Calu3 (cell line): ENCODE results near the gene PLEKHO2. TPM values are rescaled to one million over a fixed set of nuclear protein-coding genes. Genes with fewer than 3 reads are reported as not detected.

Experiments used
- BruUV-seq: library from RNA; stranded (reverse); fragments of 400-500 nt; replicated peaks from 2 replicates; lab custom pipeline; 2021; lab: Mats Ljungman, UMichigan
- CTCF ChIA-PET: fragments of 300-600 bp; sonication (Branson Sonifier 250); formaldehyde crosslinking; loops from one replicate; lab custom pipeline; 2022; ENCODE audit warnings: antibody characterized with exemption; lab: Charles Lee
- DNase-seq: peaks from one replicate; pipeline ENCODE4 v3.0.0; 2022
- H3K27ac Mint-ChIP-seq: one replicate; pipeline ENCODE4 v1.8.0; 2022; ENCODE audit warnings: mixed read lengths; ENCODE audit not compliant: unreplicated experiment
- H3K27me3 Mint-ChIP-seq: one replicate; pipeline ENCODE4 v1.8.0; 2022; ENCODE audit warnings: mixed read lengths; ENCODE audit not compliant: unreplicated experiment
- H3K36me3 Mint-ChIP-seq: one replicate; pipeline ENCODE4 v1.8.0; 2022; ENCODE audit warnings: mild to moderate bottlenecking, moderate library complexity, mixed read lengths; ENCODE audit not compliant: insufficient read depth, unreplicated experiment
- H3K4me1 Mint-ChIP-seq: one replicate; pipeline ENCODE4 v1.8.0; 2022; ENCODE audit warnings: mild to moderate bottlenecking, low read depth, mixed read lengths; ENCODE audit not compliant: unreplicated experiment
- H3K4me3 Mint-ChIP-seq: one replicate; pipeline ENCODE4 v1.8.0; 2022; ENCODE audit warnings: mild to moderate bottlenecking, low read depth, moderate library complexity, mixed read lengths; ENCODE audit not compliant: unreplicated experiment
- H3K9me3 Mint-ChIP-seq: one replicate; pipeline ENCODE4 v1.8.0; 2022; ENCODE audit warnings: low read depth, mixed read lengths; ENCODE audit not compliant: unreplicated experiment
- CTCF ChIP-seq: fragments of 200-600 bp; IDR thresholded peaks from one replicate; pipeline ENCODE4 v1.8.0; 2022; ENCODE audit warnings: antibody characterized with exemption; ENCODE audit not compliant: unreplicated experiment
- intact Hi-C: fragments of 100-400 bp; cut with micrococcal nuclease; formaldehyde crosslinking; loops from one replicate; pipeline ENCODE4 v1.10.0; 2022; ENCODE audit not compliant: unreplicated experiment
- total RNA-seq: library from RNA; stranded (reverse); gene quantifications from 2 replicates; pipeline ENCODE4 v1.2.3, GENCODE V29; 2022

PLEKHO2 gene
- total RNA-seq, 1 experiment from 2014 or later, result 2.0 TPM

GRCh38 chr15:64842986-64843561 lies 1.4 kb downstream of the PLEKHO2 start:
- peaks cover 8% of the 10 kb centered on the region for H3K4me1 Mint-ChIP-seq
- peaks cover 26% of the 10 kb centered on the region for H3K36me3 Mint-ChIP-seq
- H3K4me3 Mint-ChIP-seq, result peak overlapping the region; percentile 80
- H3K27ac Mint-ChIP-seq, result peak overlapping the region; percentile 73
- no peak for DNase-seq
- H3K27me3 Mint-ChIP-seq, result peaks cover 30% of the 10 kb centered on the region
- H3K9me3 Mint-ChIP-seq, result no peaks in the 10 kb centered on the region
- no peak for TF ChIP-seq CTCF
- CTCF ChIA-PET, result interaction anchor here (0.7 kb wide), 1 partner anchor 170 kb away, joined by 3 read pairs; no protein-coding TSS in a partner anchor
- no TSS peak for BruUV-seq
- intact Hi-C loops, result no loop called here

- no peak for TF ChIP-seq CTCF
- BruUV-seq, result no TSS peak
- H3K36me3 Mint-ChIP-seq, result peaks cover 26% of the 10 kb centered on the region
- H3K4me1 Mint-ChIP-seq, result peaks cover 8% of the 10 kb centered on the region
- no peaks in the 10 kb centered on the region for H3K9me3 Mint-ChIP-seq
- DNase-seq, result no peak
- intact Hi-C loops, result no loop called here
- H3K27ac Mint-ChIP-seq, result no peak overlapping the region
- H3K27me3 Mint-ChIP-seq, result peaks cover 21% of the 10 kb centered on the region
- CTCF ChIA-PET, result interaction anchor here (0.7 kb wide), 1 partner anchor 171 kb away, joined by 3 read pairs; no protein-coding TSS in a partner anchor
- H3K4me3 Mint-ChIP-seq, result no peak overlapping the region
Measured at GRCh38 chr15:64843991-64844390, 2.3 kb downstream of the PLEKHO2 start.

GRCh38 chr15:64844576-64845145 lies 2.9 kb downstream of the PLEKHO2 start:
- intact Hi-C loops, result no loop called here
- peaks cover 14% of the 10 kb centered on the region for H3K27me3 Mint-ChIP-seq
- CTCF ChIA-PET, result interaction anchor here (0.7 kb wide), 1 partner anchor 20 kb away, joined by 3 read pairs; no protein-coding TSS in a partner anchor
- peaks cover 26% of the 10 kb centered on the region for H3K36me3 Mint-ChIP-seq
- no peak for TF ChIP-seq CTCF
- H3K4me1 Mint-ChIP-seq, result peaks cover 8% of the 10 kb centered on the region
- no peak overlapping the region for H3K27ac Mint-ChIP-seq
- no TSS peak for BruUV-seq
- H3K9me3 Mint-ChIP-seq, result no peaks in the 10 kb centered on the region
- no peak for DNase-seq
- H3K4me3 Mint-ChIP-seq, result no peak overlapping the region

- Mint-ChIP-seq H3K4me3 (no peak overlapping the region), H3K27ac (no peak overlapping the region), H3K36me3 (peaks cover 26% of the 10 kb centered on the region), H3K27me3 (peaks cover 9% of the 10 kb centered on the region), H3K9me3 (no peaks in the 10 kb centered on the region), H3K4me1 (peaks cover 8% of the 10 kb centered on the region)
- TF ChIP-seq CTCF, result no peak
- no peak for DNase-seq
- no TSS peak for BruUV-seq
- intact Hi-C loops, result no loop called here
- CTCF ChIA-PET, result interaction anchor here (0.7 kb wide), 1 partner anchor 20 kb away, joined by 3 read pairs; no protein-coding TSS in a partner anchor
Measured at GRCh38 chr15:64845183-64845611, 3.5 kb downstream of the PLEKHO2 start.
